ENCODE data around the gene ADGRG3.
A peak's percentile ranks its signal among the peaks of the same experiment; 100 is the strongest.

Gene ADGRG3

DNA sequence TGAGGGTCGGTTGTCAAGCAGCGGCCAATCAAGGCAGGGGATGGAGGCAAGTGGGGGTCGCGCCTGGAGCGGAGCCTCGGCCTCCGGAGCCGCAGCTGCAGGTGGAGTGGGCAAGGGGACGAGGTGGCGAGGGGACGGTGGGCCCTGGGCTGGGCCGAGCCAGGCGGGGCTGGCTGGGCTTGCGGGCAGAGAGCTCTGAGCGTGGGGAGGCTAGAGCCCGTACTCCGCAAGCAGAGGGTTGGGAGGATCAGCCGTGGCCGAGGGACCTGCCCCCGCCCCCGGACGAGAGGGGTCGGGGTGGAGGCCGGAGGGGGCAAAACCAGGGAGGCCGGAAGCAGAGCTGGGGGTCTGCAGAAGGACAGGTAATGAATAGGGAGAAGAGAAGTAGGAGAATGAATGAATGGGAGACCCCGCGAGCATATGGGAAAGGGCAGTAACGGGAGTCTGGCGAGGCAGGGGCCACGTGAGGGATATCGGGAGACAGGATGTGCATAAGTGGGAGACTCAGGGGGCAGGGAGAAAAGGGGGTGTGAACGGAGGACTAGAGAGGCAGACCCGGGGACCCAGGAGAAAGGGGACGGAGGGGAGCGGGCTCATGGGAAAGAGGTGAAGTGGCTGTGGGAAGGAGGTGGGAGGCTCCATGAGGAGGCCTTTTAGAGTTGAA lies 67.8 kb downstream of the ADGRG3 start, which contains the start of gene KATNB1:
TSS of gene KATNB1 (plus strand) at position 16 of the 664 bp plus-strand sequence. CDS start 1,474 bp downstream, outside the sequence.
- Histone ChIP-seq H3K4me1 (ENCODE audit: control insufficient read depth, insufficient read depth, low read length) (peaks cover 6% of the 10 kb centered on the region; the same call in 1 of the 2 replicates), H3K4me3 (ENCODE audit: low read depth, low read length) (peak within 1 kb of the TSS; percentile 81), H3K9me3 (ENCODE audit: control insufficient read depth, insufficient read depth, low read depth, low read length) (no peaks in the 10 kb centered on the region), H3K27ac (ENCODE audit: extremely low read depth, low read depth, low read length) (peak within 1 kb of the TSS; percentile 73), H3K36me3 (ENCODE audit: control insufficient read depth in 2 of 2, insufficient read depth in 1 of 2, low read length in 2 of 2) (peaks cover 0 to 32% of the 10 kb centered on the region in 2 experiments; a peak in 1 of 3 replicates)
- ChIA-PET POLR2A (interaction anchor here (0.6 to 2.7 kb wide), 14 partner anchors 11 to 393 kb away, joined by 3 to 8 read pairs (median 3); partner anchors contain the start of genes CFAP20 and USB1), CTCF (interaction anchor here (0.6 to 1.8 kb wide), 14 partner anchors 13 to 552 kb away, joined by 3 to 11 read pairs (median 4); partner anchors contain the start of gene CFAP20)
- TF ChIP-seq, protein P1, sequence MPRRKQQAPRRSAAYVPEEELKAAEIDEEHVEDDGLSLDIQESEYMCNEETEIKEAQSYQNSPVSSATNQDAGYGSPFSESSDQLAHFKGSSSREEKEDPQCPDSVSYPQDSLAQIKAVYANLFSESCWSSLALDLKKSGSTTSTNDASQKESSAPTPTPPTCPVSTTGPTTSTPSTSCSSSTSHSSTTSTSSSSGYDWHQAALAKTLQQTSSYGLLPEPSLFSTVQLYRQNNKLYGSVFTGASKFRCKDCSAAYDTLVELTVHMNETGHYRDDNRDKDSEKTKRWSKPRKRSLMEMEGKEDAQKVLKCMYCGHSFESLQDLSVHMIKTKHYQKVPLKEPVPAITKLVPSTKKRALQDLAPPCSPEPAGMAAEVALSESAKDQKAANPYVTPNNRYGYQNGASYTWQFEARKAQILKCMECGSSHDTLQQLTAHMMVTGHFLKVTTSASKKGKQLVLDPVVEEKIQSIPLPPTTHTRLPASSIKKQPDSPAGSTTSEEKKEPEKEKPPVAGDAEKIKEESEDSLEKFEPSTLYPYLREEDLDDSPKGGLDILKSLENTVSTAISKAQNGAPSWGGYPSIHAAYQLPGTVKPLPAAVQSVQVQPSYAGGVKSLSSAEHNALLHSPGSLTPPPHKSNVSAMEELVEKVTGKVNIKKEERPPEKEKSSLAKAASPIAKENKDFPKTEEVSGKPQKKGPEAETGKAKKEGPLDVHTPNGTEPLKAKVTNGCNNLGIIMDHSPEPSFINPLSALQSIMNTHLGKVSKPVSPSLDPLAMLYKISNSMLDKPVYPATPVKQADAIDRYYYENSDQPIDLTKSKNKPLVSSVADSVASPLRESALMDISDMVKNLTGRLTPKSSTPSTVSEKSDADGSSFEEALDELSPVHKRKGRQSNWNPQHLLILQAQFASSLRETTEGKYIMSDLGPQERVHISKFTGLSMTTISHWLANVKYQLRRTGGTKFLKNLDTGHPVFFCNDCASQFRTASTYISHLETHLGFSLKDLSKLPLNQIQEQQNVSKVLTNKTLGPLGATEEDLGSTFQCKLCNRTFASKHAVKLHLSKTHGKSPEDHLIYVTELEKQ (tag by site-specific recombination; IDR thresholded peaks at IDR 0.05; ENCODE audit: borderline replicate concordance): no peak
- TF ChIP-seq, protein P2, sequence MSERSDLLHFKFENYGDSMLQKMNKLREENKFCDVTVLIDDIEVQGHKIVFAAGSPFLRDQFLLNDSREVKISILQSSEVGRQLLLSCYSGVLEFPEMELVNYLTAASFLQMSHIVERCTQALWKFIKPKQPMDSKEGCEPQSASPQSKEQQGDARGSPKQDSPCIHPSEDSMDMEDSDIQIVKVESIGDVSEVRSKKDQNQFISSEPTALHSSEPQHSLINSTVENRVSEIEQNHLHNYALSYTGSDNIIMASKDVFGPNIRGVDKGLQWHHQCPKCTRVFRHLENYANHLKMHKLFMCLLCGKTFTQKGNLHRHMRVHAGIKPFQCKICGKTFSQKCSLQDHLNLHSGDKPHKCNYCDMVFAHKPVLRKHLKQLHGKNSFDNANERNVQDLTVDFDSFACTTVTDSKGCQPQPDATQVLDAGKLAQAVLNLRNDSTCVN (tag by site-specific recombination; optimal IDR thresholded peaks at IDR 0.05): peak; percentile 36
- TF ChIP-seq, protein P3, sequence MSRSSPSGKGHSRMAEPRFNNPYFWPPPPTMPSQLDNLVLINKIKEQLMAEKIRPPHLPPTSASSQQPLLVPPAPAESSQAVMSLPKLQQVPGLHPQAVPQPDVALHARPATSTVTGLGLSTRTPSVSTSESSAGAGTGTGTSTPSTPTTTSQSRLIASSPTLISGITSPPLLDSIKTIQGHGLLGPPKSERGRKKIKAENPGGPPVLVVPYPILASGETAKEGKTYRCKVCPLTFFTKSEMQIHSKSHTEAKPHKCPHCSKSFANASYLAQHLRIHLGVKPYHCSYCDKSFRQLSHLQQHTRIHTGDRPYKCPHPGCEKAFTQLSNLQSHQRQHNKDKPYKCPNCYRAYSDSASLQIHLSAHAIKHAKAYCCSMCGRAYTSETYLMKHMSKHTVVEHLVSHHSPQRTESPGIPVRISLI (tag by site-specific recombination; IDR thresholded peaks at IDR 0.05): no peak
- TF ChIP-seq ZNF184 (tag by site-specific recombination; IDR thresholded peaks at IDR 0.05): no peak
- no peak for TF ChIP-seq ZNF416 (tag by site-specific recombination; IDR thresholded peaks at IDR 0.05)
- TF ChIP-seq ZNF530 (tag by site-specific recombination; IDR thresholded peaks at IDR 0.05; ENCODE audit: low read depth): no peak
- TF ChIP-seq ZNF23 (tag by site-specific recombination; IDR thresholded peaks at IDR 0.05; ENCODE audit: borderline replicate concordance): no peak
- TF ChIP-seq ZBTB8A (tag by site-specific recombination; IDR thresholded peaks at IDR 0.05): no peak
- TF ChIP-seq REPIN1 (tag by site-specific recombination; IDR thresholded peaks at IDR 0.05; ENCODE audit: low read depth): no peak
- TF ChIP-seq YY1 (tag by site-specific recombination; IDR thresholded peaks at IDR 0.05): no peak
- no peak for TF ChIP-seq ZNF48 (tag by site-specific recombination; IDR thresholded peaks at IDR 0.05)
- TF ChIP-seq ZNF155 (tag by site-specific recombination; IDR thresholded peaks at IDR 0.05): no peak
- TF ChIP-seq ZNF776 (tag by site-specific recombination; IDR thresholded peaks at IDR 0.05; ENCODE audit: borderline replicate concordance): 0 out of 2 replicates have a peak, but pooled peaks have one; percentile 32
- TF ChIP-seq, protein P4, sequence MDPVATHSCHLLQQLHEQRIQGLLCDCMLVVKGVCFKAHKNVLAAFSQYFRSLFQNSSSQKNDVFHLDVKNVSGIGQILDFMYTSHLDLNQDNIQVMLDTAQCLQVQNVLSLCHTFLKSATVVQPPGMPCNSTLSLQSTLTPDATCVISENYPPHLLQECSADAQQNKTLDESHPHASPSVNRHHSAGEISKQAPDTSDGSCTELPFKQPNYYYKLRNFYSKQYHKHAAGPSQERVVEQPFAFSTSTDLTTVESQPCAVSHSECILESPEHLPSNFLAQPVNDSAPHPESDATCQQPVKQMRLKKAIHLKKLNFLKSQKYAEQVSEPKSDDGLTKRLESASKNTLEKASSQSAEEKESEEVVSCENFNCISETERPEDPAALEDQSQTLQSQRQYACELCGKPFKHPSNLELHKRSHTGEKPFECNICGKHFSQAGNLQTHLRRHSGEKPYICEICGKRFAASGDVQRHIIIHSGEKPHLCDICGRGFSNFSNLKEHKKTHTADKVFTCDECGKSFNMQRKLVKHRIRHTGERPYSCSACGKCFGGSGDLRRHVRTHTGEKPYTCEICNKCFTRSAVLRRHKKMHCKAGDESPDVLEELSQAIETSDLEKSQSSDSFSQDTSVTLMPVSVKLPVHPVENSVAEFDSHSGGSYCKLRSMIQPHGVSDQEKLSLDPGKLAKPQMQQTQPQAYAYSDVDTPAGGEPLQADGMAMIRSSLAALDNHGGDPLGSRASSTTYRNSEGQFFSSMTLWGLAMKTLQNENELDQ (tag by site-specific recombination; IDR thresholded peaks at IDR 0.05; ENCODE audit: low read depth): no peak
- TF ChIP-seq, protein P5, sequence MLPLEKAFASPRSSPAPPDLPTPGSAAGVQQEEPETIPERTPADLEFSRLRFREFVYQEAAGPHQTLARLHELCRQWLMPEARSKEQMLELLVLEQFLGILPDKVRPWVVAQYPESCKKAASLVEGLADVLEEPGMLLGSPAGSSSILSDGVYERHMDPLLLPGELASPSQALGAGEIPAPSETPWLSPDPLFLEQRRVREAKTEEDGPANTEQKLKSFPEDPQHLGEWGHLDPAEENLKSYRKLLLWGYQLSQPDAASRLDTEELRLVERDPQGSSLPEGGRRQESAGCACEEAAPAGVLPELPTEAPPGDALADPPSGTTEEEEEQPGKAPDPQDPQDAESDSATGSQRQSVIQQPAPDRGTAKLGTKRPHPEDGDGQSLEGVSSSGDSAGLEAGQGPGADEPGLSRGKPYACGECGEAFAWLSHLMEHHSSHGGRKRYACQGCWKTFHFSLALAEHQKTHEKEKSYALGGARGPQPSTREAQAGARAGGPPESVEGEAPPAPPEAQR (tag by site-specific recombination; IDR thresholded peaks at IDR 0.05): no peak
- TF ChIP-seq ZNF274 (IDR thresholded peaks at IDR 0.05; ENCODE audit: low read length): no peak
- peak; percentile 51; the same call in 1 of the 2 replicates for TF ChIP-seq ZNF274 (tag by site-specific recombination; IDR thresholded peaks at IDR 0.05; ENCODE audit: borderline replicate concordance)
- no peak for TF ChIP-seq ZFP69B (tag by site-specific recombination; IDR thresholded peaks at IDR 0.05)
- TF ChIP-seq, protein P6, sequence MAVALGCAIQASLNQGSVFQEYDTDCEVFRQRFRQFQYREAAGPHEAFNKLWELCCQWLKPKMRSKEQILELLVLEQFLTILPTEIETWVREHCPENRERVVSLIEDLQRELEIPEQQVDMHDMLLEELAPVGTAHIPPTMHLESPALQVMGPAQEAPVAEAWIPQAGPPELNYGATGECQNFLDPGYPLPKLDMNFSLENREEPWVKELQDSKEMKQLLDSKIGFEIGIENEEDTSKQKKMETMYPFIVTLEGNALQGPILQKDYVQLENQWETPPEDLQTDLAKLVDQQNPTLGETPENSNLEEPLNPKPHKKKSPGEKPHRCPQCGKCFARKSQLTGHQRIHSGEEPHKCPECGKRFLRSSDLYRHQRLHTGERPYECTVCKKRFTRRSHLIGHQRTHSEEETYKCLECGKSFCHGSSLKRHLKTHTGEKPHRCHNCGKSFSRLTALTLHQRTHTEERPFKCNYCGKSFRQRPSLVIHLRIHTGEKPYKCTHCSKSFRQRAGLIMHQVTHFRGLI (tag by site-specific recombination; IDR thresholded peaks at IDR 0.05): no peak; the same call in 1 of the 2 replicates
- no peak for TF ChIP-seq ZNF133 (tag by site-specific recombination; IDR thresholded peaks at IDR 0.05)
- TF ChIP-seq, protein P7, sequence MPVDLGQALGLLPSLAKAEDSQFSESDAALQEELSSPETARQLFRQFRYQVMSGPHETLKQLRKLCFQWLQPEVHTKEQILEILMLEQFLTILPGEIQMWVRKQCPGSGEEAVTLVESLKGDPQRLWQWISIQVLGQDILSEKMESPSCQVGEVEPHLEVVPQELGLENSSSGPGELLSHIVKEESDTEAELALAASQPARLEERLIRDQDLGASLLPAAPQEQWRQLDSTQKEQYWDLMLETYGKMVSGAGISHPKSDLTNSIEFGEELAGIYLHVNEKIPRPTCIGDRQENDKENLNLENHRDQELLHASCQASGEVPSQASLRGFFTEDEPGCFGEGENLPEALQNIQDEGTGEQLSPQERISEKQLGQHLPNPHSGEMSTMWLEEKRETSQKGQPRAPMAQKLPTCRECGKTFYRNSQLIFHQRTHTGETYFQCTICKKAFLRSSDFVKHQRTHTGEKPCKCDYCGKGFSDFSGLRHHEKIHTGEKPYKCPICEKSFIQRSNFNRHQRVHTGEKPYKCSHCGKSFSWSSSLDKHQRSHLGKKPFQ (tag by site-specific recombination; IDR thresholded peaks at IDR 0.05): no peak
- no peak for TF ChIP-seq ZNF514 (tag by site-specific recombination; IDR thresholded peaks at IDR 0.05)
- TF ChIP-seq ZNF561 (tag by site-specific recombination; IDR thresholded peaks at IDR 0.05; ENCODE audit: borderline replicate concordance): no peak
